Measurements from ENCODE around the gene DNAJC5.
"Not testable (repeated sequence)": the region's sequence is repeated elsewhere in the genome, so short reads cannot be mapped to it uniquely, and the experiment has no call there.

Gene DNAJC5

GRCh38 chr20:63964412-63964811 lies 69.5 kb downstream of the DNAJC5 start:
- Mint-ChIP-seq H3K9me3 (no peaks in the 10 kb centered on the region), H3K36me3 (ENCODE audit: low read depth) (peaks cover 11% of the 10 kb centered on the region), H3K4me3 (no peak overlapping the region)

GRCh38 chr20:63966172-63966943 lies 71.4 kb downstream of the DNAJC5 start:
- no peak overlapping the region for H3K27ac Mint-ChIP-seq
- H3K9me3 Mint-ChIP-seq, result no peaks in the 10 kb centered on the region
- peaks cover 9% of the 10 kb centered on the region for H3K36me3 Mint-ChIP-seq (ENCODE audit: low read depth)
- peaks cover 11% of the 10 kb centered on the region for H3K4me1 Mint-ChIP-seq (ENCODE audit: low read depth)
- no peak overlapping the region for H3K4me3 Mint-ChIP-seq
- H3K27me3 Mint-ChIP-seq, result no peaks in the 10 kb centered on the region

More at GRCh38 chr20:63964412-63964811, 69.5 kb downstream of the DNAJC5 start:
- Mint-ChIP-seq H3K27me3 (no peaks in the 10 kb centered on the region), H3K27ac (no peak overlapping the region), H3K4me1 (ENCODE audit: low read depth) (peaks cover 11% of the 10 kb centered on the region)

GRCh38 chr20:63966944-63967322 lies 72.0 kb downstream of the DNAJC5 start:
- H3K4me3 Mint-ChIP-seq, result no peak overlapping the region
- H3K4me1 Mint-ChIP-seq (ENCODE audit: low read depth), result peaks cover 11% of the 10 kb centered on the region
- H3K27me3 Mint-ChIP-seq, result no peaks in the 10 kb centered on the region
- H3K9me3 Mint-ChIP-seq, result no peaks in the 10 kb centered on the region
- peaks cover 7% of the 10 kb centered on the region for H3K36me3 Mint-ChIP-seq (ENCODE audit: low read depth)
- no peak overlapping the region for H3K27ac Mint-ChIP-seq

- Mint-ChIP-seq H3K36me3 (ENCODE audit: low read depth) (peaks cover 7% of the 10 kb centered on the region), H3K27me3 (no peaks in the 10 kb centered on the region), H3K9me3 (no peaks in the 10 kb centered on the region), H3K27ac (no peak overlapping the region), H3K4me3 (no peak overlapping the region), H3K4me1 (ENCODE audit: low read depth) (peaks cover 11% of the 10 kb centered on the region)
These were observed 72.6 kb downstream of the DNAJC5 start for GRCh38 chr20:63967330-63968135.

GRCh38 chr20:63968136-63968927 lies 73.4 kb downstream of the DNAJC5 start:
- Mint-ChIP-seq H3K36me3 (ENCODE audit: low read depth) (peaks cover 11% of the 10 kb centered on the region), H3K9me3 (no peaks in the 10 kb centered on the region), H3K27me3 (no peaks in the 10 kb centered on the region), H3K4me1 (ENCODE audit: low read depth) (peaks cover 11% of the 10 kb centered on the region), H3K4me3 (peak overlapping the region; percentile 83), H3K27ac (peak overlapping the region; percentile 61)

GRCh38 chr20:63968928-63969760 lies 74.2 kb downstream of the DNAJC5 start:
- Mint-ChIP-seq H3K27ac (peak overlapping the region; percentile 61), H3K4me1 (ENCODE audit: low read depth) (peaks cover 15% of the 10 kb centered on the region), H3K36me3 (ENCODE audit: low read depth) (peaks cover 15% of the 10 kb centered on the region), H3K27me3 (no peaks in the 10 kb centered on the region), H3K4me3 (peak overlapping the region; percentile 83), H3K9me3 (no peaks in the 10 kb centered on the region)

GRCh38 chr20:63969838-63970713 lies 75.2 kb downstream of the DNAJC5 start, which contains the start of gene ZNF512B:
TSS of gene ZNF512B (minus strand) at chr20:63969930. CDS start at chr20:63967950, 1,980 bp downstream.
- H3K36me3 Mint-ChIP-seq (ENCODE audit: low read depth), result peaks cover 19% of the 10 kb centered on the region
- H3K4me1 Mint-ChIP-seq (ENCODE audit: low read depth), result peaks cover 15% of the 10 kb centered on the region
- H3K9me3 Mint-ChIP-seq, result no peaks in the 10 kb centered on the region
- peak within 1 kb of the TSS; percentile 83 for H3K4me3 Mint-ChIP-seq
- peak within 1 kb of the TSS; percentile 61 for H3K27ac Mint-ChIP-seq
- H3K27me3 Mint-ChIP-seq, result no peaks in the 10 kb centered on the region

DNA sequence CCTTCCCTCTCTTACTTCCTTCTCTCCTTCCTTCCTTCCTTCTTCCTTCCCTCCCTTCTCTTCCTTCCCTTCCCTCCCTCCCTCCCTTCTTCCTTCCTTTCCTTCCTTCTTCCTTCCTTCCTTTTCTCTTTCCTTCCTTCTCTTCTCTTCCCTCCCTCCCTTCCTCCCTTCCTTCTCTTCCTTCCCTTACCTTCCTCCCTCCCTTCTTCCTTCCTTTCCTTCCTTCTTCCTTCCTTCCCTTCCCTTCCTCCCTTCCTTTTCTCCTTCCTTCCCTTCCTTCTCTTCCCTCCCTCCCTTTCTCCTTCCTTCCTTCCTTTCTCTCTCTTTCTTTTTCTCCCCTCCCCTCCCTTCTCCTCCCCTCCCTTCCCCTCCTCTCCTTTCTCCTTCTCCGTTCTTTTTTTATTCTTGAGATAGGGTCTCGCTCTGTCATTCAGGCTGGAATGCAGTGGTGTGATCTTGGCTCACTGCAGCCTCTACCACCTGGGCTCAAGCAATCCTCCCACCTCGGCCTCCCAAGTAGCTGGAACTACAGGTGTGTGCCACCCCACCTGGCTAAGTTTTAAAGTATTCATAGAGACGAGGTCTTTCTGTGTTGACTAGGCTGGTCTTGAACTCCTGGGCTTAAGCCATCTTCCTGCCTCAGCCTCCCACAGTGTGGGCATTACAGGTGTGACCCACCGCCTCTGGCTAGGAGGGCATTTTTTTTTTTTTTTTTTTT lies 75.9 kb downstream of the DNAJC5 start:
- H3K27me3 Mint-ChIP-seq, result no peaks in the 10 kb centered on the region
- H3K27ac Mint-ChIP-seq, result no peak overlapping the region
- H3K4me3 Mint-ChIP-seq, result peak overlapping the region; percentile 54
- H3K36me3 Mint-ChIP-seq (ENCODE audit: low read depth), result peaks cover 20% of the 10 kb centered on the region
- H3K4me1 Mint-ChIP-seq (ENCODE audit: low read depth), result peaks cover 16% of the 10 kb centered on the region
- H3K9me3 Mint-ChIP-seq, result no peaks in the 10 kb centered on the region

- H3K4me3 Mint-ChIP-seq, H3K27me3 Mint-ChIP-seq, H3K27ac Mint-ChIP-seq, H3K9me3 Mint-ChIP-seq: not testable (repeated sequence)
- Mint-ChIP-seq H3K4me1 (ENCODE audit: low read depth) (peaks cover 26% of the 10 kb centered on the region), H3K36me3 (ENCODE audit: low read depth) (peaks cover 25% of the 10 kb centered on the region)
These were observed 77.0 kb downstream of the DNAJC5 start for GRCh38 chr20:63971960-63972311.

GRCh38 chr20:63972312-63973159 lies 77.6 kb downstream of the DNAJC5 start:
- Mint-ChIP-seq H3K27ac (no peak overlapping the region), H3K36me3 (ENCODE audit: low read depth) (peaks cover 24% of the 10 kb centered on the region), H3K9me3 (no peaks in the 10 kb centered on the region), H3K4me3 (no peak overlapping the region), H3K4me1 (ENCODE audit: low read depth) (peaks cover 32% of the 10 kb centered on the region), H3K27me3 (no peaks in the 10 kb centered on the region)

- Mint-ChIP-seq H3K27ac (no peak overlapping the region), H3K9me3 (no peaks in the 10 kb centered on the region), H3K27me3 (no peaks in the 10 kb centered on the region), H3K4me3 (no peak overlapping the region), H3K4me1 (ENCODE audit: low read depth) (peaks cover 37% of the 10 kb centered on the region), H3K36me3 (ENCODE audit: low read depth) (peaks cover 24% of the 10 kb centered on the region)
These were observed 78.2 kb downstream of the DNAJC5 start for GRCh38 chr20:63973160-63973479.

DNA sequence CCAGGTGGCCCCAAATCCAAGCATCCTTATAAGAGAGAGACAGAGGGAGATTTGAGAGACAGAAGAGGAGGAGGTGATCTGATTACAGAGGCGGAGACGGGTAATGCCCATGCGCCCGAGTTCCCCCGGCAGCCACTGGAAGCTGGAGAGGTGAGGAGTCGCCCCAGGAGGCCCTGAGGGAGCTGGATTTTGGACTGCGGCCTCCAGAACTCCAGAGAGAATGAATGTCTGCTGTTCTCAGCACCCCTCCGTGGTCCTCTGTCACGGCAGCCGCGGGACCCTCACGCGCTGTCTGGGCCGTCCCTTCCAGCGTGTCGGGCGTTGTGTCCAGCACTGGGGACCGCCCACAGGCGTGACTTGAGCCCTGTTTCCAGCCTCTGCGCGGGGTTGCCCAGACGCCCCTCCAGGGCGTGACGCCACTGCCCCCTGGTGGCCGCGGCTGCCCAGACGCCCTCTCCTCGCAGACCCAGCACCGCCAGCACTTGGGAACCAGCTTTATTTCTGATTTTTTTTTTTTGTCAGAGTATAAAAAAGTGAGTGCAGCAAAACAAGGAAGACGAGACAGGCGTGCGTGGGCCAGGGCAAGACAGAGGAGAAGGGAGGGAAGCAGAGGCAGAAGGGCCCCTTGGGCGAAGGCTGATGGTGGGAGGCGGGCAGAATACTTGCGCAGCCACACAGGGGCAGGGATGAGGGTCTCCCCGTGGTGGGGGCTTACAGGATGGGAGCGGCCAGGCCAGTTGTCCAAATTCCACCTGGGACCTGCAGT lies 78.9 kb downstream of the DNAJC5 start:
- Mint-ChIP-seq H3K4me1 (ENCODE audit: low read depth) (peaks cover 35% of the 10 kb centered on the region), H3K4me3 (no peak overlapping the region), H3K27ac (peak overlapping the region; percentile 56)

More for the DNA sequence above, 78.9 kb downstream of the DNAJC5 start:
- no peaks in the 10 kb centered on the region for H3K27me3 Mint-ChIP-seq
- peaks cover 24% of the 10 kb centered on the region for H3K36me3 Mint-ChIP-seq (ENCODE audit: low read depth)
- H3K9me3 Mint-ChIP-seq, result no peaks in the 10 kb centered on the region
